GM13976 (cell line): ENCODE measurements around the gene PRTG.
"Not testable (repeated sequence)": the region's sequence is repeated elsewhere in the genome, so short reads cannot be mapped to it uniquely, and the experiment has no call there.

Experiments used
- DNase-seq: peaks from one replicate; pipeline ENCODE4 v3.0.0; 2012; ENCODE audit warnings: low spot score
- CTCF ChIP-seq: IDR thresholded peaks from 2 replicates; pipeline ENCODE4 v1.5.1; 2012; ENCODE audit warnings: borderline replicate concordance, mild to moderate bottlenecking; ENCODE audit not compliant: insufficient read depth; ENCODE audit errors: extremely low read depth, missing control alignments, control extremely low read depth
- in situ Hi-C: fragments of 300-500 bp; cut with MboI; formaldehyde crosslinking; loops from one replicate; pipeline ENCODE4 v1.12.0; 2022; ENCODE audit warnings: low sequenced_read_pairs, mixed read lengths, inconsistent platforms; ENCODE audit not compliant: unreplicated experiment

PRTG gene

DNA sequence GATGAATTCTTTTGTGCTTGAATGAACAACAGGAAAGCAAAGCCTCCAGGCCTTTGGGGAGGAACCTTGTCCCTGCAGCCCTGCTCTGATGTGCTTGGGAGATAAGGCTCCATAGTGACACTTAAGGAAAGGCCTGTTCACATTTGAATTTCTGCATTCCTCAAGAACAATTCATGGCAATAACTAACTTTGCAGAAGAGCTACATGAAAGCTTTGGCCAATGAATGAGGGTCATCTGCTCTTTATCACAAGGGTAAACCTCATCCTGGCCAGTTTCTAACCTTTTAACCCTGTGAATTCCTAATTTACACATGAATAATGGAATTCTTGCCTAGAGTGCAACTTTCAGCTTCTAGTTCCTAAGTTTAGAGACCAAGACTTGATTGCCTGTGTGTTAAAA lies 5.6 kb downstream of the PRTG start:
- DNase-seq = no peak
- TF ChIP-seq CTCF = no peak
- in situ Hi-C loops = no loop called here

DNA sequence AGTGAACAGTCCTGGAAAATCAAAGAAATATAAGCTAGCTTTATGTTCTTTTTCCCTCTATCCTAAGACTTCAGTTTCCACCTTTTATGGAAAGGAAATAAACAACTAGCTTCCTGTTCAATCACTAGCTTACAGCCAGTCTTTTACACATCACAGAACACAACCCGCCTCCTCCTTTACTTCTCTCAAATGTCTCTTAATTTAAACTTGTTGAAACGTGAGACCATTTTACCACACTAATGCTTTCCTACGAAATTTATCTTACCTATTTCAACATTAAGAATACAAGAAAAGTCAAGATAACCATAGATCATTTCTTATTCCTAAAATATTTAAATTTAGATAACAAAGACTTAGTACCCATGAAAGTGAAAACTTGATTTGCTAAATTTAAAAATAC lies 6.2 kb downstream of the PRTG start:
- in situ Hi-C loops = no loop called here
- TF ChIP-seq CTCF = no peak
- no peak for DNase-seq

DNA sequence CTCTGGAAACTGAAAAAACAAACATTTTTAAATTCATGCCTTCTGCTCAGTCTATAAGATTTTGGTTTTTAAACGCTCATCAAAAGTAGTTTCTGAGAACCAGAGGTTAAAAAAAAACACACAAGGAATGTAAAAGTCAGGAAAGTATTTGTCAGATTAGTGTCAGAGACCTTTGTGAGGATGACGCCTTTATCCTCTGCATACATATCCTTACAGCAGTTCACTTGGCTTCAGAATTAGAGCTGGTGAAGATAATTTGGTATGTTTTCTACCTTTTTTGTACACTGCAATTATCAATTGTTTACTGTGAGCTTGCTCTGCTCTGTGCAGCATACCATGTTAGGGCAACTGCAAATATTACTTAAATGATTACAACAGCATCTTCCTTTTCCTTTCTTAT lies 8.3 kb downstream of the PRTG start:
- in situ Hi-C loops = no loop called here
- TF ChIP-seq CTCF = no peak
- DNase-seq = no peak

- in situ Hi-C loops, DNase-seq: not testable (repeated sequence)
Measured at GRCh38 chr15:55733461-55733860, 9.5 kb downstream of the PRTG start.

DNA sequence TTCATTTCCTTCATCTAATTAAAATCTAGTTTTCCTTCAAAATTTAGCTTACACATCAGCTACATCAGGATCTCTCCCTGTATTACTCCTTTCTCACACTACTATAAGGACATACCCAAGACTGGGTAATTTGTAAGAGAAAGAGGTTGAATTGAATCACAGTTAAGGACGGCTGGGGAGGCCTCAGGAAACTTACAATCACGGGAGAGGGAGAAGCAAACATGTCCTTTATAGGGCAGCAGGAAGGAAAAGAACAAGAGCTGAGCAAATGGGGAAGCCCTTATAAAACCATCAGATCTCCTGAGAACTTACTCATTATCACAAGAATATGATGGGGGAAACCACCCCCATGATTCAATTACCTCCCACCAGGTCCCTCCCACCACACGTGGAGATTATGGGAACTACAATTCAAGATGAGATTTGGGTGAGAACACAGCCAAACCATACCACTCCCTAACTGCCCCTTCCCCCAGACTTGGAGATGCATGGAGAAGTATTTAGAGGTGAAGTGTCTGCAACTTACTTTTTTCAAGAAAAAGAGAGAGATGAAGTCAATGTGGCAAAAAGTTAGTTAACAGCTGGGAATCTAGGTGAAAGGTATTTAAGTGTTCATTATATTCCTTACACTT lies 21.3 kb downstream of the PRTG start:
- TF ChIP-seq CTCF = no peak
- DNase-seq = no peak
- in situ Hi-C loops = no loop called here

- no peak for TF ChIP-seq CTCF
- in situ Hi-C loops = no loop called here
- DNase-seq = no peak
Measured at GRCh38 chr15:55715355-55716076, 27.4 kb downstream of the PRTG start.

DNA sequence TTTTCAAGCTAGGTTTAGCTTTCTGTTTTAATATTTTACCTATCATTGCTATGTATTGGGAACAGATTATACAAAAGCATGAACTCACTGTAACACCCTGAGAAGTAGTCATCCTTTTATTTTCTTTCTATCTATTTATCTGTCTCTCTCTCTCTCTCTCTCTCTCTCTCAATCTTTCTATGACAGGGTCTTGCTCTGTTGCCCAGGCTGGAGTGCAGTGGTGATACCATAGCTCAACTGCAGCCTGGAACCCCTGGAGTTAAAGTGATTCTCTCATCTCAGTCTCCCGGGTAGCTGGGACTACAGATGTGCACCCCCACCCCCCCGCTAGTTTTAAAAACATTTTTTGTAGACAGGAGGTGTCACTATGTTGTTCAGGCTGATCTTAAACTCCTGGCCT lies 28.9 kb downstream of the PRTG start:
- DNase-seq = no peak
- in situ Hi-C loops = no loop called here
- TF ChIP-seq CTCF = no peak
